NB4 (cell line): ENCODE measurements around the gene REL.

Source experiments
- CTCF ChIP-seq: IDR thresholded peaks from one replicate; pipeline ENCODE4 v1.5.1; 2012; ENCODE audit warnings: low read depth, low read length
- MAX ChIP-seq: IDR thresholded peaks from 2 replicates; pipeline ENCODE4 v1.6.1; 2011; ENCODE audit warnings: low read depth, low read length
- POLR2A ChIP-seq: IDR thresholded peaks from 2 replicates; pipeline ENCODE4 v1.6.1; 2011; ENCODE audit warnings: mild to moderate bottlenecking; ENCODE audit not compliant: insufficient read length; ENCODE audit errors: extremely low read depth

GRCh38 chr2:60947056-60947455, 65.7 kb downstream of the REL start:
- TF ChIP-seq POLR2A, result no peak
- TF ChIP-seq CTCF, result no peak
- TF ChIP-seq MAX, result no peak
